BLaER1 treated with 17β-estradiol and CSF1 and Interleukin-3, amounts not matched to agents 10 nM and 100 nM (cell line): ENCODE data around the gene ALOX15B.

Experiments used
- H3K27ac ChIP-seq, 11 experiments: shearing (Covaris generic); formaldehyde crosslinking; 2 replicates each; pipeline ENCODE4 v1.8.1; 2022
- H3K27me3 ChIP-seq, 11 experiments: shearing (Covaris generic); formaldehyde crosslinking; 2 replicates each; pipeline ENCODE4 v1.8.1; 2022
- H3K36me3 ChIP-seq, 11 experiments: shearing (Covaris generic); formaldehyde crosslinking; 2 replicates each; pipeline ENCODE4 v1.8.1; 2022
- H3K4me1 ChIP-seq, 10 experiments: shearing (Covaris generic); formaldehyde crosslinking; 2 replicates each; pipeline ENCODE4 v1.8.1; 2022
- H3K4me2 ChIP-seq, 11 experiments: shearing (Covaris generic); formaldehyde crosslinking; 2 replicates each; pipeline ENCODE4 v1.8.1; 2022
- H3K4me3 ChIP-seq, 10 experiments: shearing (Covaris generic); formaldehyde crosslinking; 2 replicates each; pipeline ENCODE4 v1.8.1; 2022
- H3K9ac ChIP-seq, 11 experiments: shearing (Covaris generic); formaldehyde crosslinking; 2 replicates each; pipeline ENCODE4 v1.8.1; 2022
- H3K9me3 ChIP-seq, 11 experiments: shearing (Covaris generic); formaldehyde crosslinking; replicated peaks in 1 of 11; 2 replicates each; pipeline ENCODE4 v1.8.1; 2022
- H4K20me1 ChIP-seq, 11 experiments: shearing (Covaris generic); formaldehyde crosslinking; 2 replicates each; pipeline ENCODE4 v1.8.1; 2022
- Cebpa-rat ChIP-seq, 11 experiments: shearing (Covaris generic); IDR thresholded peaks; 2 replicates each; pipeline ENCODE4 v1.8.1; 2022

The ALOX15B gene, protein sequence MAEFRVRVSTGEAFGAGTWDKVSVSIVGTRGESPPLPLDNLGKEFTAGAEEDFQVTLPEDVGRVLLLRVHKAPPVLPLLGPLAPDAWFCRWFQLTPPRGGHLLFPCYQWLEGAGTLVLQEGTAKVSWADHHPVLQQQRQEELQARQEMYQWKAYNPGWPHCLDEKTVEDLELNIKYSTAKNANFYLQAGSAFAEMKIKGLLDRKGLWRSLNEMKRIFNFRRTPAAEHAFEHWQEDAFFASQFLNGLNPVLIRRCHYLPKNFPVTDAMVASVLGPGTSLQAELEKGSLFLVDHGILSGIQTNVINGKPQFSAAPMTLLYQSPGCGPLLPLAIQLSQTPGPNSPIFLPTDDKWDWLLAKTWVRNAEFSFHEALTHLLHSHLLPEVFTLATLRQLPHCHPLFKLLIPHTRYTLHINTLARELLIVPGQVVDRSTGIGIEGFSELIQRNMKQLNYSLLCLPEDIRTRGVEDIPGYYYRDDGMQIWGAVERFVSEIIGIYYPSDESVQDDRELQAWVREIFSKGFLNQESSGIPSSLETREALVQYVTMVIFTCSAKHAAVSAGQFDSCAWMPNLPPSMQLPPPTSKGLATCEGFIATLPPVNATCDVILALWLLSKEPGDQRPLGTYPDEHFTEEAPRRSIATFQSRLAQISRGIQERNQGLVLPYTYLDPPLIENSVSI

DNA sequence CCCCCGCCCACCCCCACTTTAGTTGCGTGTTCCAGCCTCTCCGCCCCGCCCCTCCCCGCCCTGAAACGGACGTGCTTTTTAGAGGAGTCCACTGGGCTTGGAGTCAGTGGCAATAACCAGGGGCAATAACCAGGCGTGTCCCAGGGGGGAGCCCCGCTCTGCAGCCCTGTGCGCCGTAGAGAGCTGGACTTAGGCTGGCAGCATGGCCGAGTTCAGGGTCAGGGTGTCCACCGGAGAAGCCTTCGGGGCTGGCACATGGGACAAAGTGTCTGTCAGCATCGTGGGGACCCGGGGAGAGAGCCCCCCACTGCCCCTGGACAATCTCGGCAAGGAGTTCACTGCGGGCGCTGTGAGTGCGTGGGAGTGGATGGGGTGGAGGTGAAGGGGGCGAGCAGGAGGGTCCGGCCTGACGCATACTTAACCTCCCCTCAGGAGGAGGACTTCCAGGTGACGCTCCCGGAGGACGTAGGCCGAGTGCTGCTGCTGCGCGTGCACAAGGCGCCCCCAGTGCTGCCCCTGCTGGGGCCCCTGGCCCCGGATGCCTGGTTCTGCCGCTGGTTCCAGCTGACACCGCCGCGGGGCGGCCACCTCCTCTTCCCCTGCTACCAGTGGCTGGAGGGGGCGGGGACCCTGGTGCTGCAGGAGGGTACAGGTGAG is at the start of gene ALOX15B:
TSS of gene ALOX15B (plus strand) at position 106 of the 657 bp plus-strand sequence. CDS start at position 203, 97 bp downstream.
- no peak within 1 kb of the TSS for H3K27ac ChIP-seq
- H3K27me3 ChIP-seq: no peaks in the 10 kb centered on the region
- peak within 1 kb of the TSS in 7 of 11 experiments; percentile 5 to 21 (median 12); a peak in 7 of 22 replicates for H3K4me2 ChIP-seq
- H3K36me3 ChIP-seq: no peaks in the 10 kb centered on the region
- no peaks in the 10 kb centered on the region for H4K20me1 ChIP-seq
- 0 out of 22 replicates have a peak, but pooled peaks cover 0 to 3% (median 0%) of the 10 kb centered on the region in 11 experiments for H3K9me3 ChIP-seq
- peaks cover 0 to 51% (median 30%) of the 10 kb centered on the region in 10 experiments; a peak in 19 of 20 replicates for H3K4me1 ChIP-seq
- H3K4me3 ChIP-seq: no peak within 1 kb of the TSS
- no peak for TF ChIP-seq Cebpa-rat (IDR thresholded peaks at IDR 0.05)
- no peak within 1 kb of the TSS for H3K9ac ChIP-seq

GRCh38 chr17:7989781-7990655 is 48.8 kb upstream of the ALOX15B start:
- Histone ChIP-seq H3K9me3 (no peaks in the 10 kb centered on the region), H4K20me1 (no peaks in the 10 kb centered on the region), H3K9ac (peak overlapping the region; percentile 60 to 83 (median 76); a peak in 21 of 22 replicates), H3K36me3 (no peaks in the 10 kb centered on the region), H3K4me2 (peak overlapping the region; percentile 78 to 95 (median 87)), H3K4me1 (peaks cover 10 to 24% (median 22%) of the 10 kb centered on the region in 10 experiments; a peak in 19 of 20 replicates), H3K27me3 (no peaks in the 10 kb centered on the region), H3K27ac (peak overlapping the region; percentile 10 to 85 (median 76); a peak in 21 of 22 replicates), H3K4me3 (peak overlapping the region; percentile 56 to 74 (median 64))
- TF ChIP-seq Cebpa-rat (IDR thresholded peaks at IDR 0.05): no peak

DNA sequence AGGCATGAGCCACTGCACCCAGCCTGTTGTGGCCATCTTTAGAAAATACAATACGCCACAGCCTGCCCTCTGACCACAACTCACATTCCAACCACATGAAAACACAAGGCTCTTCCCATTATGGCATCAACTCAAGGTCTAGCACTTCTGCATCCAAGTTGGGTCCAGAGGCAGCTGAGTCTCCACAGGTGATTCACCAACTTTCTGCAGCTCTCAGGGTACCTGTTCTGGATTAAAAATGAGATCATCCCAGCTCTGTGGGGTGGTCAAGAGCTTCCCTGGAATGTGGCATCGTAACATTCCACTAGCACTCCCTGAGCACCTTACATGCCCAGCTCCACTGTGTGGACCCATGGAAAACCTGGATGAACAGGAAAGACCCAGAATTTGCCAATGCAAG is 46.3 kb upstream of the ALOX15B start:
- TF ChIP-seq Cebpa-rat (IDR thresholded peaks at IDR 0.05): no peak
- Histone ChIP-seq H3K9ac (no peak overlapping the region), H4K20me1 (no peaks in the 10 kb centered on the region), H3K27ac (no peak overlapping the region), H3K4me1 (peaks cover 16 to 35% (median 31%) of the 10 kb centered on the region in 10 experiments; a peak in 19 of 20 replicates), H3K36me3 (no peaks in the 10 kb centered on the region), H3K9me3 (no peaks in the 10 kb centered on the region), H3K4me3 (no peak overlapping the region), H3K27me3 (no peaks in the 10 kb centered on the region), H3K4me2 (no peak overlapping the region)

DNA sequence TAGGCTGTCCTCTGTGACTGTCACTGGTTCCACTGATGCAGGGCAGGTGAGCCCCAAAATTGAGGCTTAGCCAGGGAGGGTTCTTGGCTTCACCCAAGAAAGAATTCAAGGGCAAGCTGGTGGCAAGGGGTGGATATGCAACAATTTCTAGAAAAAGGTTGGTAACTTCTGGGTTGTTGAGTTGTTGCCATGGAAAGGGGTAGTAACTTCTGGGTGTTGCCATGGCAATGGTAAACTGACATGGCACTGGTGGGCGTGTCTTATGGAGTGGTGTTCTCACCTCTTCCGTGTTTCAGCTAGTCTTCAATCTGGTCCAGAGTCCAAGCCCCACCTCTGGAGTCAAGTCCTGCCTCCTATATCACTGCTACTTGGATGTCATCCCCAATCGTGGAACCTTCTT is 45.9 kb upstream of the ALOX15B start:
- H3K9me3 ChIP-seq: no peaks in the 10 kb centered on the region
- no peaks in the 10 kb centered on the region for H3K27me3 ChIP-seq
- no peaks in the 10 kb centered on the region for H3K36me3 ChIP-seq
- H3K4me1 ChIP-seq: peaks cover 16 to 37% (median 33%) of the 10 kb centered on the region in 10 experiments; a peak in 19 of 20 replicates
- TF ChIP-seq Cebpa-rat (IDR thresholded peaks at IDR 0.05): no peak
- no peak overlapping the region for H3K4me3 ChIP-seq
- H3K9ac ChIP-seq: no peak overlapping the region
- H3K27ac ChIP-seq: no peak overlapping the region
- H4K20me1 ChIP-seq: no peaks in the 10 kb centered on the region
- H3K4me2 ChIP-seq: no peak overlapping the region

DNA sequence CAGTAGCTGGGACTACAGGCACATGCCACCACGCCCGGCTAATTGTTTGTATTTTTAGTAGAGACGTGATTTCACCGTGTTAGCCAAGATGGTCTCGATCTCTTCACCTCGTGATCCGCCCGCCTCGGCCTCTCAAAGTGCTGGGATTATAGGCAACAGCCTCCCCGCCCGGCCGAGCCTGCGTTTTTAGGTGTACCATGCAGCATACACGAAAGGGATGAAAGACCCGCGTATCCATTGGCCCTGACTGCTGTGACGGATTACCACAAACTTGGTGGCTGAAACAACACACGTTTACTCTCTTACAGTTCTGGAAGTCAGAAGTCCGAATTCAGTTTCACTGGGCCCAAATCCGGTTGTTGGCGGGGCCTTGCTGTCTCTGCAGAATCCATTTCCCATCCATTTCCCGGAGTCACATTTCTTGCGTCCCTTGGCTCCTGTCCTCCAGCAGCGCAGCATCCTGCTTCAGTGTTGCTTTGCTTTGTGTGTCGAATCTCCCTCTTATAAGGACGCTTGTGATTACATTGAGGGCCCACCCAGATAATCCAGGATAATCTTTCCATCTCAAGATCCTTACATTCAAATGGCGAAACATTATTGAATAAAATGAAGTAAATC is 44.8 kb upstream of the ALOX15B start:
- Histone ChIP-seq H3K4me2 (no peak overlapping the region), H3K4me1 (peaks cover 13 to 33% (median 29%) of the 10 kb centered on the region in 10 experiments; a peak in 19 of 20 replicates), H3K27me3 (no peaks in the 10 kb centered on the region), H4K20me1 (no peaks in the 10 kb centered on the region), H3K27ac (no peak overlapping the region), H3K4me3 (no peak overlapping the region), H3K36me3 (no peaks in the 10 kb centered on the region), H3K9me3 (no peaks in the 10 kb centered on the region), H3K9ac (no peak overlapping the region)
- TF ChIP-seq Cebpa-rat (IDR thresholded peaks at IDR 0.05): no peak

DNA sequence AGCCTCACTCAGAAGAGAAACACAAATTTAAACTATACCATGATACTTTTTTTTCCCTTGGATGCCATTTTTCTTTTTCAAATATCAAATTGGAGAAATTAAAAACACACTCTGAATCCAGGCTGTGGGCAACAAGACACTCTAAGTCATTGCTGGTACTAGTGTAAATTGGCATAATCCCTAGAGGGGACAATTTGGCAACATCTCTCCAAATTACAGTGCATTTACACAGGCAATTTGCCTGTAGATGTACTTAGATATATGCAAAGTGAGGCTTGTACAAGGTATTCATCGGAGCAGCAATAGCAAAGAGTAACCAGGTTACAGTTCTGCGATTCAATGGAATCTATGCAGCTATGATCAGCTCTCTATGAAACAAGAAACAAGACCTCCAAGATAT is 43.1 kb upstream of the ALOX15B start:
- Histone ChIP-seq H3K36me3 (no peaks in the 10 kb centered on the region), H3K4me3 (no peak overlapping the region), H4K20me1 (no peaks in the 10 kb centered on the region), H3K4me1 (peaks cover 7 to 18% (median 16%) of the 10 kb centered on the region in 10 experiments; a peak in 19 of 20 replicates), H3K9ac (no peak overlapping the region), H3K9me3 (no peaks in the 10 kb centered on the region), H3K27ac (no peak overlapping the region), H3K27me3 (peaks cover 0 to 12% (median 6%) of the 10 kb centered on the region in 11 experiments; a peak in 19 of 22 replicates), H3K4me2 (no peak overlapping the region)
- no peak for TF ChIP-seq Cebpa-rat (IDR thresholded peaks at IDR 0.05)

DNA sequence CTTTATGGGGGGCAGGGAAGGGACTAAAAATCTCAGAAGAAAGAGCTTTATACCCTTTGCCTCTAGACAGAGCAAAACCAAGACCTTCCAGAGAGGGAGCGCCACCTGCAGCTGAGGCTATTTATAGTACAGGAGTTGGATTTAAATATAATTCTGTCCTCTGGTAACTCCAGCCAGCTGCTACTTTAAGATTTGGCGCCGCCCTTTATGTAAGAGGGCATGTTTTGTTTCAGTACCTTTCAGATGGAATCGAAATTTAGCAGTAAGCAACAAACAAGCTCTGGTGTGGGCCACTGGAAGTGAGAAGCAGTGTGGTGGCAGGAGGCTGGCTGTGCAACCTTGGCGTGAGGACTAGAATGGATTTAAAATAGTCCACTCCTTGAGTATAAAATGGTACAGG is 41.7 kb upstream of the ALOX15B start:
- no peaks in the 10 kb centered on the region for H3K9me3 ChIP-seq
- H3K36me3 ChIP-seq: no peaks in the 10 kb centered on the region
- no peak overlapping the region for H3K27ac ChIP-seq
- peak overlapping the region; percentile 13 to 68 (median 48) for H3K4me2 ChIP-seq
- H4K20me1 ChIP-seq: no peaks in the 10 kb centered on the region; a peak in 1 of 22 replicates
- H3K27me3 ChIP-seq: peaks cover 6 to 26% (median 18%) of the 10 kb centered on the region in 11 experiments
- no peak for TF ChIP-seq Cebpa-rat (IDR thresholded peaks at IDR 0.05)
- H3K4me1 ChIP-seq: peaks cover 11 to 17% (median 15%) of the 10 kb centered on the region in 10 experiments; a peak in 19 of 20 replicates
- no peak overlapping the region for H3K4me3 ChIP-seq
- 0 out of 22 replicates have a peak overlapping the region, but pooled peaks of 1 of the 11 experiments have one; percentile 1 for H3K9ac ChIP-seq
